Lower lobe of right lung (tissue), 2 donors: ENCODE measurements around the gene ATP13A2. TPM values are rescaled to one million over a fixed set of nuclear protein-coding genes. Genes with fewer than 3 reads are reported as not detected.

ENCODE experiments used
- ATAC-seq, 2 donors: fragments of 200-7000 bp; cut with Tn5 transposase; one replicate each; pipeline ENCODE4 v1.9.1; 2020 to 2022; ENCODE audit warnings: mild to moderate bottlenecking in 2 of 2, moderate library complexity in 2 of 2
- DNase-seq: peaks from one replicate; pipeline ENCODE4 v3.0.0-alpha.2; 2020
- H3K27ac ChIP-seq: fragments of 200-600 bp; one replicate; pipeline ENCODE4 v1.8.0; 2022
- H3K27me3 ChIP-seq: fragments of 200-600 bp; one replicate; pipeline ENCODE4 v1.8.0; 2022; ENCODE audit warnings: low read depth
- H3K36me3 ChIP-seq: fragments of 200-600 bp; one replicate; pipeline ENCODE4 v1.8.0; 2022; ENCODE audit warnings: mild to moderate bottlenecking
- H3K4me1 ChIP-seq: fragments of 200-600 bp; one replicate; pipeline ENCODE4 v1.8.0; 2022
- H3K4me3 ChIP-seq: fragments of 200-600 bp; one replicate; pipeline ENCODE4 v1.8.0; 2022; ENCODE audit warnings: mild to moderate bottlenecking
- H3K9me3 ChIP-seq: fragments of 200-600 bp; one replicate; pipeline ENCODE4 v1.8.0; 2022
- CTCF ChIP-seq: fragments of 200-600 bp; IDR thresholded peaks from one replicate; pipeline ENCODE4 v1.8.0; 2022; ENCODE audit warnings: antibody characterized with exemption, mild to moderate bottlenecking
- intact Hi-C: fragments of 100-400 bp; cut with DNase I; formaldehyde crosslinking; loops from one replicate; pipeline ENCODE4 v1.11.0; 2022
- total RNA-seq: library from RNA; stranded (reverse); fragmentation: NEBNext Ultra II Directional; extraction: Animal tissue kit (Norgen Biotek cat#: 25700); gene quantifications from one replicate; pipeline ENCODE4 v1.2.1, GENCODE V29; 2021
- donor health status: DM: no; HTN: yes; CAD: no; lungs with severe emphysema.

ATP13A2 gene
- total RNA-seq, 1 donor from 2014 or later = 39.9 TPM

- Histone ChIP-seq H3K27me3 (no peaks in the 10 kb centered on the region), H3K9me3 (no peaks in the 10 kb centered on the region), H3K4me3 (no peak overlapping the region), H3K36me3 (peaks cover 81% of the 10 kb centered on the region), H3K4me1 (no peaks in the 10 kb centered on the region), H3K27ac (no peak overlapping the region)
- DNase-seq = no peak
- ATAC-seq = no peak
- intact Hi-C loops = no loop called here
- no peak for TF ChIP-seq CTCF
Observed at GRCh38 chr1:16993521-16994038, 18.1 kb downstream of the ATP13A2 start.

GRCh38 chr1:16992675-16993074 lies 19.1 kb downstream of the ATP13A2 start:
- no peak overlapping the region for H3K27ac ChIP-seq
- no peaks in the 10 kb centered on the region for H3K9me3 ChIP-seq
- TF ChIP-seq CTCF = no peak
- peaks cover 80% of the 10 kb centered on the region for H3K36me3 ChIP-seq
- ATAC-seq (no peak), DNase-seq (no peak)
- no peaks in the 10 kb centered on the region for H3K27me3 ChIP-seq
- H3K4me1 ChIP-seq = no peaks in the 10 kb centered on the region
- no peak overlapping the region for H3K4me3 ChIP-seq
- intact Hi-C loops = no loop called here

GRCh38 chr1:16992102-16992501 lies 19.6 kb downstream of the ATP13A2 start:
- no peak for DNase-seq
- H3K36me3 ChIP-seq = peaks cover 81% of the 10 kb centered on the region
- intact Hi-C loops = no loop called here

GRCh38 chr1:16991571-16991970 lies 20.2 kb downstream of the ATP13A2 start:
- Histone ChIP-seq H3K4me1 (no peaks in the 10 kb centered on the region), H3K36me3 (peaks cover 81% of the 10 kb centered on the region), H3K27me3 (no peaks in the 10 kb centered on the region), H3K27ac (no peak overlapping the region), H3K9me3 (no peaks in the 10 kb centered on the region), H3K4me3 (no peak overlapping the region)
- DNase-seq = no peak
- no peak for TF ChIP-seq CTCF
- intact Hi-C loops = no loop called here
- no peak for ATAC-seq

More at GRCh38 chr1:16992102-16992501, 19.6 kb downstream of the ATP13A2 start:
- H3K4me1 ChIP-seq = no peaks in the 10 kb centered on the region
- TF ChIP-seq CTCF = no peak
- ATAC-seq = peak in 1 of 2 donors; percentile 5
- H3K27ac ChIP-seq = no peak overlapping the region
- no peaks in the 10 kb centered on the region for H3K27me3 ChIP-seq
- H3K9me3 ChIP-seq = no peaks in the 10 kb centered on the region
- H3K4me3 ChIP-seq = no peak overlapping the region

DNA sequence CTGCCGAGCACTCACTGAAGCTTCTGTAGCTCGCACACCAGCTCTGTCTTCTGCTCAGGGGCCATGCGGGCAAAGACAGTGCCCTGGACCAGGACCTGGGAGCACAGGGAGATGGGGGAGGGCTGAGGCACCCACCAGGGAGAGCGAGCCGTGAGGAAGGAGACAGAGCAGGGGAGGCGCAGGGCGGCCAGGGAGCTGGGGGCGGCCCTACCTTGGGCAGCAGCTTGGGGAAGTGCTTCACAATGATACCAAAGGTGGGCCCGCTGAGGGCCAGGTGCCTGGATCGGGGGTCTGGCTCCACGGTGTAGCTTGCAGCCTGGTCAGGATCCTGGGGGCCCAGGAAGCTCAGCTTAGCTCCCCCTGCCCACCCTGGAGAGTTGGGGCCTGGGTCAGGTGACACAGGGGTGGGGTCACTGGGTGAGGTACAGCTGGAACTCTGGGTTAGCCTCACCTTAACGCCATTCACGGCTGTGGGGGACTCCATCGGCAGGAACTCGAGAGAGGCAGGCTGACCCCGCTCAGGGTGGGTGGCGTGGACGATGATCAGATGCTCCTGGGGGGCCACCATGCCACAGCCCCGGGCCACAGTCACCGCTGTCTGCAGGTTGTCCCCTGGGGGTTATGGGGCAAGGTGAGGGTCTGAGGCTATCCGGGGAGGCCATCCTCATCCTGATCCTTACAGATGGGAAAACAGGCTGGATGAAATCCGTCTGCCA lies 21.9 kb downstream of the ATP13A2 start:
- no peak for TF ChIP-seq CTCF
- intact Hi-C loops = no loop called here
- DNase-seq (no peak), ATAC-seq (no peak)
- Histone ChIP-seq H3K36me3 (peaks cover 78% of the 10 kb centered on the region), H3K27ac (no peak overlapping the region), H3K9me3 (no peaks in the 10 kb centered on the region), H3K4me3 (no peak overlapping the region), H3K4me1 (no peaks in the 10 kb centered on the region), H3K27me3 (no peaks in the 10 kb centered on the region)
